D721Med (cell line): ENCODE data around the gene RBM48.

Experiments used
- DNase-seq: peaks from one replicate; pipeline ENCODE4 v3.0.0; 2011; ENCODE audit warnings: low spot score; ENCODE audit not compliant: insufficient read length
- FAIRE-seq: peaks from 2 replicates; lab custom pipeline; 2011; peaks lifted over from hg19 to GRCh38; lab: Jason Lieb, UNC
- CTCF ChIP-seq: IDR thresholded peaks from 2 replicates; pipeline ENCODE4 v1.5.1; 2012; ENCODE audit warnings: mild to moderate bottlenecking, control low read depth; ENCODE audit not compliant: insufficient read depth; ENCODE audit errors: missing control alignments

Gene RBM48

DNA sequence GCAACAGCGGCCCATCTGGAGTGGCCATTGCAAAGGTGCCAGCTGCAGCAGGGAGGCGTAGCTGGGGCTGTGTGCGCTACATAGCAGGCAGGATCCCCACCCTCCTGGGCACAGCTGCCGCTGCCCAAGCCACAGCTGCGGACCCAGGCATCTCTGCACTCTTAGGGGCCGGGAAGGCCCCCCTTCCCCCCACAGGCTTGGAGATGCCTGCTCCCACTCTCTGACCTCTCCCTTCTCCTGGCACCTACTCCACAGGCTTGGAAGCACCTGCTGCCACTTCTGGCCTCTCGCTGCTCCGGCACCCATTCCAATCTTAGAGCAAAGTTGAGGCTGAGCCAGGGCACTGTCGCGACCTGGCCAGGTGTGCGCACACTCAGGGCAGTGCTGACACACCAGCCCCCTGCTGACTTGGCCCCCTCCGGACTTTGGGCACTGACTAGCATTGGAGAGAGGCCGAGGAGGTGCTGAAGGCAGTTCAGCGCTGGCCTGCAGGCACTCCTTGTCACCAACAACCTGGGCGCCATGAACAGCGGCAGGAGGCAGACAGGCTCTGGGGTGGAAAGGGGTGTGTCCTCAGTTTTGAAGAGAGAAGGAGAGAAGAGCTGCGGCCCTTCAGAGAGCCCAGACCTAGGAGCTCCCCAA, 18.4 kb downstream of the RBM48 start:
- no peak for DNase-seq

GRCh38 chr7:92547579-92547978, 19.0 kb downstream of the RBM48 start:
- TF ChIP-seq CTCF = no peak
- no peak for DNase-seq
- no peak for FAIRE-seq

More for the DNA sequence above, 18.4 kb downstream of the RBM48 start:
- no peak for FAIRE-seq
- no peak for TF ChIP-seq CTCF

- TF ChIP-seq CTCF = no peak
- DNase-seq = no peak
- FAIRE-seq = no peak
These were observed 21.6 kb downstream of the RBM48 start for GRCh38 chr7:92550194-92550593.

GRCh38 chr7:92557249-92557648, 28.7 kb downstream of the RBM48 start:
- TF ChIP-seq CTCF = no peak
- FAIRE-seq = no peak
- no peak for DNase-seq

GRCh38 chr7:92557808-92558362, 29.3 kb downstream of the RBM48 start:
- no peak for DNase-seq
- TF ChIP-seq CTCF = no peak
- FAIRE-seq = no peak

- no peak for DNase-seq
- no peak for FAIRE-seq
- TF ChIP-seq CTCF = no peak
These were observed 32.0 kb downstream of the RBM48 start for GRCh38 chr7:92560602-92561001.

GRCh38 chr7:92563345-92563744, 34.8 kb downstream of the RBM48 start:
- no peak for TF ChIP-seq CTCF
- DNase-seq (no peak), FAIRE-seq (no peak)
